Stimulated activated CD4-positive, alpha-beta T cell treated with anti-CD3 and anti-CD28 coated beads, Interleukin-12 subunit alpha, Interleukin-12 subunit beta, amount 100 ng/mL, for 48 hours (primary cell): Measurements from ENCODE around the gene CRACR2B.
A peak's percentile ranks its signal among the peaks of the same experiment; 100 is the strongest.

ENCODE experiments used
- DNase-seq, 3 donors: peaks; one replicate each; pipeline ENCODE4 v3.0.0-alpha.2; 2020; ENCODE audit warnings: low read depth in 2 of 3, low spot score in 1 of 3

CRACR2B gene

GRCh38 chr11:794766-795633, 32.7 kb upstream of the CRACR2B start:
- no peak for DNase-seq

GRCh38 chr11:795634-796564, 31.8 kb upstream of the CRACR2B start:
- DNase-seq: peak; percentile 74 to 86 (median 80)

DNA sequence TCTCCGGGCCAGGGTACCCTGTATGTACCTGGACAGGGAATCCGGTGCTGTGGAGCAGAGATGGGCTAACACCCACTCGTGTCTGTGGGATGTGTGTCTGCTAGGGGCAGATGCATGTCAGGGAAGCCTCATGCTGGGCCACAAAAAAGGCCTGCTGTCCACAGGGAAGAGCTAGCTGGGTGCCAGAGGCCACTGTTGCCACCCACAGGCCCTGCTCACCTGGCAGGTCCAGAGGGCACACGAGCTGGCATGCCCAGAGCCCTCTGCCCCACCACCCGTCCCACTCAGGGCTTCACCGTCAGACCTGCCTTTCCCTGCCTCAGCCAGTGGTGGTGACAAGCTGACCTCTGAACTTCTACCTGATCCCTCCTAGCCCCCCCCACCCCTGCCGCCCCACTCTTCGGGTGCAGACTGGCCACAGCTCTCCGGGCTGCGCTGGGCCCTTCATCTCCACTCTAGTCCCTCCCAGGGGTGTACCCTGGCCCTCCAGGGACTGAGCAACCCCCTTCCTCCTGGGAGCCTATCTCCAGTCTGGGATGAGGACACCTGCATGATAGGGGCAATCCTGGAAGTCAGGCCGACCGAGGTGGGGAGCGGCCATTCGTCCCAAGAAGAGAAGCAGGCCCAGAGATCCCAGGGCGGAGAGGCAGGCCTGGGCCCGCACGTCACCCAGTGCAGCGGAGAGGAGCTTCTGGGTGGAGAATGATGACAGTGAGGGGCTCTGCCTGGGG, 31.0 kb upstream of the CRACR2B start:
- no peak for DNase-seq

DNA sequence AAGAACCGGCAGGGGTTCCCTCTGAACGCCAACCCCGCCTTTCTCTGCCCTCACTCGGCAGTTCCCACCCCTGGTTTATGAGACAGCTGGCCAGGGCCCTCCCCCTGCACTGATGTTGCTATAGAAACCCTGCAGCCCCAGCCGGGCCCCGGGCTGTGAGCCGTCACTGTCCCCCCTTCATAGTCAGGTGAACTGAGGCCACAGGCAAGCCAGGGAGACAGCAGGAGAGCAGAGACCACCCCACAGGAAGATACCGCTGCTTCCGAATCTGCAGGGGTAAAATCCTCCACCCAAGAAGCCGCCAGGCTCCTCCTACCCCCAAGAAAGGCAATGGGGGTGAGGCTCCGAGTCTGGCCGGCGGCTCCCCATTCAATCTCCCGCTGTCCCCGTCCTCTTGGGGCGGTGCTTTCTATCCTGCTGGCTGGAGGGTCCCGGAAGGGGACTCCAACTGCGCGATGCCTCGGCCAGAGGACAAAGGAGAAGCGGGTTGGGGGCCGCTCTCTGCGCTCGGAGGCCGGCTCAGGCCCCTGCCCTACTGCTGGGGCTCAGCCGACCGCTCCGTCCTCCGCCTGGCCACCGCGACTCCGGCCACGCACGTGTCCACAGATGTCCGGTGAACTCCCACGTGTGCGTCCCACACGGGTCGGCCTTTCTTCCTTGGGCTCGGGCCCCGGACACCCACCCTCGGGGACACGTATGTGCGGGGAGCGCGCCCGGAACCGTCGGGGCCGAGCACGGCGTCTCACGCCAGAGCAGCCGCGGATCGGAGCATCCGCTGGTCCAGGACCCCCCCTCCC, 30.2 kb upstream of the CRACR2B start:
- peak; percentile 56 to 73 (median 59) for DNase-seq

DNA sequence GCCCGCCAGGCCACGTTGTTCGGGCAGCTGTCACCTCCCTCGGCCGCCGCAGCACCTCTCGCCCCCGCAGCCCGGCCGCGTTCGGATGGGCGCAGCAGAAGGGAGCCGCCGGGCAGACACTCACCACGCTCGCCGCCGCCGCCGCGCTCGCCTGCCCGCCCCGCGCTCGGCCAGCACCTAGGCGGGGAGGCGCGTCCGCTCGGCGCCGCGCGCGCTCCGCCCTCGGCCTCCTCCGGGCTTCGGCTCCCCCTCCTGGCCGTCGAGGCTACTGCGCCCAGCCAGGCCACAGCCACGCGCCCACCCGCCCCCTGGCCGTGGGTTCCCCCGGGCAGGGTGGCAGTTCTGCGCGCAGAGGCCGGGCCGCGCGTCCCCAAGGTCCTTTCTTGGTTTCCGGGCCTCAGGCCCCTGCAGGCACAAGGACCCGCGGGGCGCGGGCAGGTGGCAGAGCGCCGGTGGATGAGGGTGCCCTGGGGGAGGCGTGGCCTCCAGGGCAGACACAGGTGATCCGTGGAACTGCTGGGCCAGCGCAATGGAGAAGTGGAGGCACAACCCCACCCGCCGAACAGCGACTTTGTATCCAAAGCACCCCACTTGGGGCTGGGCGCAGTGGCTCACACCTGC, 29.5 kb upstream of the CRACR2B start, which contains the start of gene SLC25A22:
Gene SLC25A22 (minus strand): TSS at position 189 of the 621 bp plus-strand sequence. CDS start 3,275 bp downstream, outside the sequence.
- DNase-seq: peak; percentile 65 to 84 (median 82)

GRCh38 chr11:799641-800316, 27.9 kb upstream of the CRACR2B start:
- DNase-seq: no peak

DNA sequence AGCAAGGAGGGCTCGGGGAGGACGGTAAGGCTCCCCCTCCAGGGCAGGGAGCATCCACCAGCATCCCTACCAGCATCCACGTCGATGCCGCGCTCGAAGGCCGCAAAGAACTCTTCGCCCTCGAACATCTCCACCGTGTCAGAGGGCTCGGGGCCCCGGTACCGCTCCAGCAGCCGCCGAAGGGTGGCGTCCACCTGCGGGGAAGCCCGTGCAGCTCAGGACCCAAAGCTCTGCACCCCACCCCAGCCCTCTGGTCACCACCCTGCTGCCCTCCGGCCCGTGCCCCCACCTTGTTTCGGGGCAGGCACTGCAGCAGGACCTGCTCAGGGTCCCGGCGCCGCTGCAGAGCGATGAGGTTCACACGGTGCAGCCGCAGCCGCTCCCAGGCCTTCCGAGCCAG, 27.2 kb upstream of the CRACR2B start:
- no peak for DNase-seq

DNA sequence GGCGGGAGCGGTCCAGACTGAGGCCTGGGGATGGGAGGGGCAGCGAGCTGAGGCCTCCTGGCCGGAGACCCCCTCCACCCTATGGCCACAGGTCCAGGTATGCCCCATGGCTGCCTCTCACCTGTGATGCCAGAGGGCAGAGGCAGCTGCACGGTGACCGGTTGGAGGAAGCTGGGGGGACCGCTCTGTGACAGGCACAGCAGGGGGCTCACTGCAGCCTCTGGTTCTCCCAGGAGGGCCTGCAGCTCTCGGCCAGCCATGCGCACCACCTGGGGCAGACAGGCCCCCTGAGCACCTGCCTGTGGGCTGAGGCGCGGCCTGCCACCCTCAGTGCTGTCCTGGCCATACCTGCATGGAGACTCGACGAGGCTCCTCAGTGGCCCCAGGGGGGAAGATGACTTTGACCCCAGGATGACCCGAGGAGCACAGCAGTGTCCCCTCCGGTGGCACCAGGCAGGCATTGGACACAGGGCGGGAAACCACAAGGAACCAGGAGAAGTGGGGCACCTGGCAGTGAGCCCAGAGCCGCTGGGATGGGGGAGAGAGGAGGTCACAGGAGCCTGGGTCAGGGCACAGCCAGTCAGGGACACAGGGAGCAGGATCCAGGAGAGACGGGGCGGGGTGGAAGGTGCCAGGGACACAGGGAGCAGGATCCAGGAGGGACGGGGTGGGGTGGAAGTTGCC, 26.5 kb upstream of the CRACR2B start:
- no peak for DNase-seq

DNA sequence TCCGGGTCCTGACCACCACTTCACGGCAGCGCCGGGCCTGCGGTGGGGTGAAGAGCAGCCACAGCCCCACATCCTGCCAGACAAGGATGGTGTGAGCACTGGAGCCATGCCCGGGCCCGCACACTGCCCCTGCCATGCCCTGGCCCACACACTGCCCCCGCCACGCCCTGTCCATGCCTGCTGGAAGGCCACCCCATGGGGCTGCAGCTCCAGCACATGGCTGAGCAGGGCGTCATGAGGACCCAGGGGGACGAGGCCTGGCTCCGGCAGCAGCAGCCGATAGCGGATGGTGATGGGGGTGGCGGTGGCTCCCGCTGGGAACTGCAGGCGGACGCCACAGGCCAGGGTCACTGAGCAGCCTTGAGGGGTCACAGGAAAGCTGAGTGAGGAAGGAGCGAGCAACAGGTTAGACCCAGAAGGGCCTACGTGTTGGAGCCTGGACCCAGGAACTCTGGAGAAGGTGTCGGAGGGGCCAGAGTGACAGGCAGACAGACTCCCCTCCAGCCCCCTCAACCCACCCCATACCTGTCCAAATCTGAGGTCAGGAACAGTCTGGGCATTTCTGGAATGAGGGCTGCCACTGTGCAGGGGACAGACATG, 25.6 kb upstream of the CRACR2B start:
- DNase-seq: no peak

DNA sequence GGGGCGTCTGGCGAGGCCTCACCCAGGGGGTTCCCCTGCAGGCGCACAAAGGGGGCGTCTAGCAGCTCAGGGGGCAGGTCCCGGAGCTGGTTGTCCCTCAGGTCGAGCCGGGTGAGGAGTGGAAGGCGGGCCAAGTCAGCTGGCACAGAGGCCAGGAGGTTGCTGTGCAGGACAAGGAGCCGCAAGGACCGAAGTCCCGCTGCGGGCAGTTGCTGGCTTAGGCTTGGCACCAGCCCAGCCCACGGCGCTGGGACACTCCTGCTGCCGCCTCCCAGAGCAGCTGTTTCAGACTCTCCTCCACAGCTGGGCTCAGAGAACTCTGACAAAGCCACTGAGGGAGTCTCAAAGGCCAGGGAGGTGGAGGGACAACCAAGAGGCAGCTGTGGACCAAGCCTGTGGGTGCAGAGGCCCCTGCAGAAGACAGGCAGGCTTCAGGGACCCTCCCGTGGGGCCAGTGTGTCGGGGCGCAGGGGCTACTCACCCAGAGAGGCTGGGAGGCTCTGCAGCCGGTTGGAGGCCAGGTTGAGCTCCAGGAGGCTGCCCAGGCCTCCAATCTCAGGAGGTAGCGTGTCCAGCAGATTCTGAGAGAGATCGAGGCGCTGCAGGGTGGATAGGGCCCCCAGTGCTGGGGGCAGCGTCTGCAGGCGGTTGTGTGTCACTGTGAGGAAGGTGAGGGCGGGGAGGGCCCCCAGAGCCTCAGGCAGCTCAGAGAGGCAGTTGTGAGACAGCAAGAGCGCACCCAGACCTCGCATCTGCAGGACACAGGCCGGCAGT, 24.8 kb upstream of the CRACR2B start:
- no peak for DNase-seq

GRCh38 chr11:803467-803742, 24.3 kb upstream of the CRACR2B start:
- no peak for DNase-seq

- DNase-seq: no peak
Measured at GRCh38 chr11:803770-804598, 23.7 kb upstream of the CRACR2B start.

- no peak for DNase-seq
Measured at GRCh38 chr11:804599-804964, 23.1 kb upstream of the CRACR2B start.

GRCh38 chr11:808427-809286, 19.1 kb upstream of the CRACR2B start:
- no peak for DNase-seq

DNA sequence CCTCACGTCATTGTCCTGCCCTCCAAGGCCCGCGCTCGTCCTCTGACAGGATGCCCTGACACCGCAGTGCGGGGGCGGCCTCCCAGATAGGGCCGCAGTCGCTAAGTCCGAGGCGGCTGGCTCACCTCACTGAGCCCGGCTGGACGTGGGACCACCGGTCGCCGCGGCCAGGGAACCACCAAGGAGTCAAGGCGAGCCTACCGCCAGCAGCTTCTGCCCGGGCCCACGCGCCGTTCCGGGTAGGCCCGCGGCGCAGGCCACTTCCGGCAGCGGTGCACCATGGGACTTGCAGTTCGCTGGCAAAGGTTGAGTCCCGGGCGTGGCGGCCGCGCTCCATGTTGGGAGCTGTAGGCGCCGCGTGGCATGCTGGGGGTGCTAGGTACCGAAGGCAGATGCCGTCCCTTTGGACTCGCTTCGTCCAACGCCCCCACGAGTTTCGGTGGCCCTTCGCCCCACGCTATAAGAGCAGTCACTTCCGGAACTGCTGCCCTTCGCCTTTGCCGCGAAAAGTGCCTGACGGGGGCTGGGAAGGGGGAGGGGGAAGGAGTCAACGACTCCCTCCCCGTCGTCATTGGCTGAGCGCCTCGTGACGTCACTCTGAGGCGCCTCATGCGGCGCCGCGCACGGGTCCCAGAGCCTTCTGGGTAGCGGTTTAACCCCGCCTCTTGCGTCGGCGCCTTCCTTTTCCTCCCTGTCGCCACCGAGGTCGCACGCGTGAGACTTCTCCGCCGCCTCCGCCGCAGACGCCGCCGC, 18.3 kb upstream of the CRACR2B start, which contains the start of gene RPLP2:
Gene RPLP2 (plus strand): TSS at position 681 of the 753 bp plus-strand sequence. CDS start 268 bp downstream, outside the sequence.
- peak; percentile 96 to 98 (median 97) for DNase-seq
